H9 (cell line): ENCODE results near the gene TRMT61B. TPM values are rescaled to one million over a fixed set of nuclear protein-coding genes. Genes with fewer than 3 reads are reported as not detected.

Experiments
- DNase-seq: peaks from one replicate; pipeline ENCODE4 v3.0.0-alpha.2; 2017
- H2AFZ ChIP-seq: one replicate; pipeline ENCODE4 v1.6.1; 2013; ENCODE audit warnings: mild to moderate bottlenecking, low read length, control low read depth, moderate library complexity
- H2AK5ac ChIP-seq: 2 replicates; pipeline ENCODE4 v1.6.1; 2013; ENCODE audit warnings: low read length, control low read depth, mixed read lengths; ENCODE audit not compliant: insufficient read length
- H2BK120ac ChIP-seq: one replicate; pipeline ENCODE4 v1.6.1; 2013; ENCODE audit warnings: low read depth, mild to moderate bottlenecking, low read length, control low read depth, inconsistent platforms; ENCODE audit not compliant: poor library complexity, severe bottlenecking
- H2BK12ac ChIP-seq: 2 replicates; pipeline ENCODE4 v1.6.1; 2013; ENCODE audit warnings: low read length, control low read depth, mixed read lengths, low read depth; ENCODE audit not compliant: insufficient read length
- H2BK15ac ChIP-seq: 2 replicates; pipeline ENCODE4 v1.6.1; 2013; ENCODE audit warnings: low read depth, low read length, control low read depth
- H2BK20ac ChIP-seq: one replicate; pipeline ENCODE4 v1.6.1; 2013; ENCODE audit warnings: low read depth, mild to moderate bottlenecking, low read length, control low read depth, inconsistent platforms; ENCODE audit not compliant: poor library complexity, severe bottlenecking
- H2BK5ac ChIP-seq: 2 replicates; pipeline ENCODE4 v1.6.1; 2013; ENCODE audit warnings: low read length, control low read depth, mixed read lengths; ENCODE audit not compliant: insufficient read length
- H3K14ac ChIP-seq: 2 replicates; pipeline ENCODE4 v1.6.1; 2013; ENCODE audit warnings: low read length, control low read depth; ENCODE audit not compliant: insufficient read depth
- H3K18ac ChIP-seq: 2 replicates; pipeline ENCODE4 v1.6.1; 2013; ENCODE audit warnings: low read depth, mild to moderate bottlenecking, mixed read lengths, low read length, control low read depth; ENCODE audit not compliant: insufficient read length
- H3K23ac ChIP-seq: 2 replicates; pipeline ENCODE4 v1.6.1; 2013; ENCODE audit warnings: low read length, control low read depth, mixed read lengths, low read depth; ENCODE audit not compliant: insufficient read length
- H3K23me2 ChIP-seq: 2 replicates; pipeline ENCODE4 v1.6.1; 2013; ENCODE audit warnings: low read depth, mild to moderate bottlenecking, mixed read lengths, low read length, control low read depth; ENCODE audit not compliant: insufficient read length, poor library complexity, severe bottlenecking
- H3K27ac ChIP-seq: 2 replicates; pipeline ENCODE4 v1.5.1; 2013; ENCODE audit warnings: low read length, control low read depth, mixed read lengths, low read depth; ENCODE audit not compliant: insufficient read length
- H3K27me3 ChIP-seq: 2 replicates; pipeline ENCODE4 v1.6.1; 2013; ENCODE audit warnings: low read length, control low read depth, inconsistent platforms; ENCODE audit not compliant: insufficient read depth
- H3K4ac ChIP-seq: 2 replicates; pipeline ENCODE4 v1.6.1; 2013; ENCODE audit warnings: low read depth, mild to moderate bottlenecking, control low read depth, inconsistent platforms, low read length, moderate library complexity
- H3K4me1 ChIP-seq: 2 replicates; pipeline ENCODE4 v1.6.1; 2013; ENCODE audit warnings: low read length, control low read depth, inconsistent platforms; ENCODE audit not compliant: insufficient read depth
- H3K4me2 ChIP-seq: 2 replicates; pipeline ENCODE4 v1.6.1; 2013; ENCODE audit warnings: low read length, control low read depth, mixed read lengths; ENCODE audit not compliant: insufficient read length, insufficient read depth
- H3K56ac ChIP-seq: 2 replicates; pipeline ENCODE4 v1.6.1; 2013; ENCODE audit warnings: low read depth, mild to moderate bottlenecking, mixed read lengths, low read length, control low read depth; ENCODE audit not compliant: insufficient read length
- H3K79me1 ChIP-seq: 2 replicates; pipeline ENCODE4 v1.6.1; 2013; ENCODE audit warnings: low read depth, mild to moderate bottlenecking, moderate library complexity, low read length, control low read depth, inconsistent platforms; ENCODE audit not compliant: insufficient read depth, poor library complexity, severe bottlenecking
- H3K79me2 ChIP-seq: 2 replicates; pipeline ENCODE4 v1.6.1; 2013; ENCODE audit warnings: low read length, control low read depth, inconsistent platforms; ENCODE audit not compliant: insufficient read depth
- H3K9ac ChIP-seq: 2 replicates; pipeline ENCODE4 v1.6.1; 2013; ENCODE audit warnings: low read length, control low read depth, mixed read lengths; ENCODE audit not compliant: insufficient read length; ENCODE audit errors: extremely low read depth
- H3K9me3 ChIP-seq: one replicate; pipeline ENCODE4 v1.6.1; 2013; ENCODE audit warnings: low read depth, low read length, inconsistent platforms; ENCODE audit not compliant: control insufficient read depth
- H3T11ph ChIP-seq: one replicate; pipeline ENCODE4 v1.6.1; 2013; ENCODE audit warnings: mild to moderate bottlenecking, low read length, control low read depth, inconsistent platforms
- H4K20me1 ChIP-seq: one replicate; pipeline ENCODE4 v1.6.1; 2013; ENCODE audit not compliant: control insufficient read depth, insufficient read length, insufficient read depth
- H4K5ac ChIP-seq: 2 replicates; pipeline ENCODE4 v1.6.1; 2013; ENCODE audit warnings: low read depth, mild to moderate bottlenecking, mixed read lengths, low read length, control low read depth; ENCODE audit not compliant: insufficient read length
- H4K8ac ChIP-seq: replicated peaks from 2 replicates; pipeline ENCODE4 v1.6.1; 2013; ENCODE audit warnings: low read length, control low read depth, mixed read lengths, low read depth; ENCODE audit not compliant: insufficient read length
- H4K91ac ChIP-seq: 2 replicates; pipeline ENCODE4 v1.6.1; 2013; ENCODE audit warnings: low read depth, mild to moderate bottlenecking, moderate library complexity, mixed read lengths, low read length, control low read depth; ENCODE audit not compliant: insufficient read length
- H3K27ac Mint-ChIP-seq, 3 experiments: 2 replicates in 2 of 3; 3 replicates in 1 of 3; pipeline ENCODE4 v1.8.0; 2020 to 2021; ENCODE audit warnings: mixed read lengths in 3 of 3, mild to moderate bottlenecking in 1 of 3, moderate library complexity in 1 of 3
- H3K27me3 Mint-ChIP-seq: 2 replicates; pipeline ENCODE4 v1.8.0; 2021; ENCODE audit warnings: low read depth, mild to moderate bottlenecking, moderate library complexity, mixed read lengths
- H3K36me3 Mint-ChIP-seq, 3 experiments: 2 replicates in 2 of 3; 3 replicates in 1 of 3; pipeline ENCODE4 v1.8.0; 2020 to 2021; ENCODE audit warnings: low read depth in 3 of 3, mixed read lengths in 3 of 3; ENCODE audit not compliant: insufficient read depth in 1 of 3
- H3K4me1 Mint-ChIP-seq, 2 experiments: 2 replicates each; pipeline ENCODE4 v1.8.0; 2020; ENCODE audit warnings: mixed read lengths in 2 of 2
- H3K4me3 Mint-ChIP-seq, 2 experiments: 2 replicates in 1 of 2; 3 replicates in 1 of 2; pipeline ENCODE4 v1.8.0; 2020 to 2021; ENCODE audit warnings: mild to moderate bottlenecking in 2 of 2, mixed read lengths in 2 of 2, moderate library complexity in 1 of 2
- H3K9me3 Mint-ChIP-seq, 2 experiments: 2 replicates in 1 of 2; 3 replicates in 1 of 2; pipeline ENCODE4 v1.8.0; 2020; ENCODE audit warnings: mild to moderate bottlenecking in 2 of 2, mixed read lengths in 2 of 2, moderate library complexity in 1 of 2
- WGBS: extraction: QIAGEN DNeasy Blood & Tissue Kit; methylation state at CpG from one replicate; pipeline ENCODE4 v1.1.7; 2013; ENCODE audit warnings: missing lambda C conversion rate, low lambda C conversion rate, mixed read lengths; ENCODE audit not compliant: insufficient read length; ENCODE audit errors: extremely low coverage; 5-methylcytosine and 5-hydroxymethylcytosine counted together
- total RNA-seq: library from RNA; stranded (reverse); gene quantifications from 2 replicates; pipeline ENCODE4 v1.2.1, GENCODE V29; 2021
- TF ChIP-seq, protein P1 (sequence below): fragments of 200-600 bp; sonication (generic); conservative IDR thresholded peaks from 3 replicates; pipeline ENCODE4 v1.8.0; 2021; ENCODE audit warnings: antibody characterized with exemption, mild to moderate bottlenecking

Gene TRMT61B
- total RNA-seq, 1 experiment from 2014 or later: 20.7 TPM

DNA sequence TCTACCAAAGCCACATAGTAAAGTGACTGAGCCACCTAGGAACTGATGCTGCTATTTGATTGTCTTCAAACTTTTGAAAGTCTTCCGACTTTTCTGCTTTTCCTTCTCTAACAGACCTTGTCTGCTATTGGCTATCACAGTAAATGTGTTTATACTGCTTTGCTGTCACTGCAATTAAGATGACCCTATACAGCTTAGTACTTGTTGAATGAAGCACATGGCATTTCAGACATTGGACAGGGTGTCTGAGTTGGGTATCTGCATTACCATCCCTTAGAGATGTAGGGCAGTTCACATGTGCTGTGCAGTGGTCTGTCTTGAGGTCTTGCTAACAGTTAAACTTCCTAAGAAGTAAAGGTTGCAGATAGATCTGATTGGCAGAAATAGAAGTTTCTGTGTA is 27.9 kb upstream of the TRMT61B start:
- Histone ChIP-seq H3K4ac (no peak overlapping the region), H3K4me1 (peaks cover 2% of the 10 kb centered on the region; the same call in 1 of the 2 replicates), H2AK5ac (no peak overlapping the region), H3K9ac (no peak overlapping the region), H3K27ac (no peak overlapping the region), H2BK15ac (no peak overlapping the region), H3K23me2 (peaks cover 3% of the 10 kb centered on the region), H2BK5ac (no peak overlapping the region), H3K79me2 (peaks cover 78% of the 10 kb centered on the region), H4K91ac (no peak overlapping the region), H4K8ac (no peak overlapping the region), H4K5ac (no peak overlapping the region), H3K56ac (no peak overlapping the region), H2AFZ (no peak overlapping the region), H2BK12ac (no peak overlapping the region), H3K79me1 (no peaks in the 10 kb centered on the region), H3K23ac (no peak overlapping the region), H3K14ac (no peak overlapping the region), H2BK20ac (no peak overlapping the region), H3K18ac (no peak overlapping the region), H4K20me1 (no peaks in the 10 kb centered on the region), H3K27me3 (no peaks in the 10 kb centered on the region), H3K4me2 (peak overlapping the region; percentile 94), H3K9me3 (no peaks in the 10 kb centered on the region), H3T11ph (no peak overlapping the region), H2BK120ac (no peak overlapping the region)
- TF ChIP-seq, protein P1, sequence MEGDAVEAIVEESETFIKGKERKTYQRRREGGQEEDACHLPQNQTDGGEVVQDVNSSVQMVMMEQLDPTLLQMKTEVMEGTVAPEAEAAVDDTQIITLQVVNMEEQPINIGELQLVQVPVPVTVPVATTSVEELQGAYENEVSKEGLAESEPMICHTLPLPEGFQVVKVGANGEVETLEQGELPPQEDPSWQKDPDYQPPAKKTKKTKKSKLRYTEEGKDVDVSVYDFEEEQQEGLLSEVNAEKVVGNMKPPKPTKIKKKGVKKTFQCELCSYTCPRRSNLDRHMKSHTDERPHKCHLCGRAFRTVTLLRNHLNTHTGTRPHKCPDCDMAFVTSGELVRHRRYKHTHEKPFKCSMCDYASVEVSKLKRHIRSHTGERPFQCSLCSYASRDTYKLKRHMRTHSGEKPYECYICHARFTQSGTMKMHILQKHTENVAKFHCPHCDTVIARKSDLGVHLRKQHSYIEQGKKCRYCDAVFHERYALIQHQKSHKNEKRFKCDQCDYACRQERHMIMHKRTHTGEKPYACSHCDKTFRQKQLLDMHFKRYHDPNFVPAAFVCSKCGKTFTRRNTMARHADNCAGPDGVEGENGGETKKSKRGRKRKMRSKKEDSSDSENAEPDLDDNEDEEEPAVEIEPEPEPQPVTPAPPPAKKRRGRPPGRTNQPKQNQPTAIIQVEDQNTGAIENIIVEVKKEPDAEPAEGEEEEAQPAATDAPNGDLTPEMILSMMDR: no peak
- Mint-ChIP-seq H3K9me3 (peaks cover 0 to 2% of the 10 kb centered on the region in 2 experiments; a peak in 1 of 5 replicates), H3K27me3 (no peaks in the 10 kb centered on the region), H3K36me3 (peaks cover 15 to 28% (median 21%) of the 10 kb centered on the region in 3 experiments), H3K4me1 (peaks cover 28 to 34% of the 10 kb centered on the region in 2 experiments), H3K27ac (no peak overlapping the region), H3K4me3 (no peak overlapping the region; a peak in 2 of 5 replicates)
- no CpG with 5 or more reads among the region's 1 CpG for WGBS
- DNase-seq: no peak
